Neural progenitor cell (in vitro differentiated cells): Measurements from ENCODE around the gene GRB2. TPM values are rescaled to one million over a fixed set of nuclear protein-coding genes. Genes with fewer than 3 reads are reported as not detected.

Source experiments
- DNase-seq: peaks from one replicate; pipeline ENCODE4 v3.0.0-alpha.2; 2016; ENCODE audit warnings: low spot score
- H2AFZ ChIP-seq: fragments of 200-600 bp; sonication (generic); replicated peaks from 2 replicates; pipeline ENCODE4 v1.6.1; 2016; ENCODE audit warnings: antibody characterized with exemption
- H3F3A ChIP-seq: fragments of 200-600 bp; sonication (generic); 2 replicates; pipeline ENCODE4 v1.6.1; 2016; ENCODE audit warnings: antibody characterized with exemption, low read depth
- H3K27ac ChIP-seq: fragments of 200-600 bp; sonication (generic); 2 replicates; pipeline ENCODE4 v1.5.1; 2016; ENCODE audit warnings: mild to moderate bottlenecking
- H3K27me3 ChIP-seq: fragments of 200-600 bp; sonication (generic); 2 replicates; pipeline ENCODE4 v1.6.1; 2016; ENCODE audit warnings: mild to moderate bottlenecking, moderate library complexity
- H3K36me3 ChIP-seq: fragments of 200-600 bp; sonication (generic); 2 replicates; pipeline ENCODE4 v1.5.1; 2016
- H3K4me1 ChIP-seq: fragments of 200-600 bp; sonication (generic); 2 replicates; pipeline ENCODE4 v1.6.1; 2016; ENCODE audit warnings: mixed run types
- H3K4me2 ChIP-seq: fragments of 200-600 bp; sonication (generic); 2 replicates; pipeline ENCODE4 v1.6.1; 2016
- H3K4me3 ChIP-seq: fragments of 200-600 bp; sonication (generic); 2 replicates; pipeline ENCODE4 v1.5.1; 2016
- H3K79me2 ChIP-seq: fragments of 200-600 bp; sonication (generic); 2 replicates; pipeline ENCODE4 v1.6.1; 2016; ENCODE audit warnings: low read depth
- H3K9ac ChIP-seq: fragments of 200-600 bp; sonication (generic); 2 replicates; pipeline ENCODE4 v1.6.1; 2016
- H3K9me3 ChIP-seq: fragments of 200-600 bp; sonication (generic); 2 replicates; pipeline ENCODE4 v1.5.1; 2016; ENCODE audit warnings: low read depth
- H4K20me1 ChIP-seq: fragments of 200-600 bp; sonication (generic); 2 replicates; pipeline ENCODE4 v1.6.1; 2016; ENCODE audit warnings: low read depth
- H3K27ac Mint-ChIP-seq: 3 replicates; pipeline ENCODE4 v1.8.0; 2021; ENCODE audit warnings: mixed read lengths
- H3K27me3 Mint-ChIP-seq: 2 replicates; pipeline ENCODE4 v1.8.0; 2022; ENCODE audit warnings: low read depth, mild to moderate bottlenecking, inconsistent platforms, moderate library complexity, mixed read lengths; ENCODE audit not compliant: insufficient read depth
- H3K36me3 Mint-ChIP-seq: 3 replicates; pipeline ENCODE4 v1.8.0; 2021; ENCODE audit warnings: mixed read lengths
- H3K4me1 Mint-ChIP-seq: 3 replicates; pipeline ENCODE4 v1.8.0; 2021; ENCODE audit warnings: mixed read lengths
- H3K4me3 Mint-ChIP-seq: 3 replicates; pipeline ENCODE4 v1.8.0; 2021; ENCODE audit warnings: mild to moderate bottlenecking, moderate library complexity, mixed read lengths
- H3K9me3 Mint-ChIP-seq: 3 replicates; pipeline ENCODE4 v1.8.0; 2020; ENCODE audit warnings: mixed read lengths
- EZH2 ChIP-seq: fragments of 200-600 bp; sonication (generic); IDR thresholded peaks from 2 replicates; pipeline ENCODE4 v1.6.1; 2017; ENCODE audit warnings: antibody characterized with exemption, mild to moderate bottlenecking, moderate library complexity
- EZH2phosphoT487 ChIP-seq: fragments of 200-600 bp; sonication (generic); IDR thresholded peaks from 2 replicates; pipeline ENCODE4 v1.6.1; 2017; ENCODE audit warnings: antibody characterized with exemption
- total RNA-seq: library from RNA; depleted of rRNA; stranded (reverse); fragments of >200 nt; gene quantifications from 2 replicates; pipeline ENCODE4 v1.2.3, GENCODE V29; 2015; ENCODE audit warnings: low replicate concordance
- TF ChIP-seq, protein P1 (sequence below): fragments of 200-600 bp; sonication (generic); IDR thresholded peaks from 2 replicates; pipeline ENCODE4 v1.5.1; 2017; ENCODE audit warnings: antibody characterized with exemption, mild to moderate bottlenecking

GRB2 gene
- total RNA-seq, 1 donor from 2014 or later: 72.5 TPM

GRCh38 chr17:75414488-75414887 is 9.0 kb upstream of the GRB2 start:
- no peak overlapping the region for H3K4me3 Mint-ChIP-seq
- Histone ChIP-seq H3K9me3 (no peaks in the 10 kb centered on the region), H3K27me3 (peaks cover 11% of the 10 kb centered on the region), H3K4me1 (no peaks in the 10 kb centered on the region), H3K79me2 (no peaks in the 10 kb centered on the region), H3K4me3 (no peak overlapping the region), H3K9ac (no peak overlapping the region), H3K36me3 (no peaks in the 10 kb centered on the region), H3F3A (peaks cover 4% of the 10 kb centered on the region), H4K20me1 (no peaks in the 10 kb centered on the region), H3K4me2 (no peak overlapping the region), H2AFZ (no peak overlapping the region), H3K27ac (no peak overlapping the region)
- no peaks in the 10 kb centered on the region for H3K36me3 Mint-ChIP-seq
- TF ChIP-seq EZH2: no peak
- no peak for TF ChIP-seq EZH2phosphoT487
- TF ChIP-seq, protein P1, sequence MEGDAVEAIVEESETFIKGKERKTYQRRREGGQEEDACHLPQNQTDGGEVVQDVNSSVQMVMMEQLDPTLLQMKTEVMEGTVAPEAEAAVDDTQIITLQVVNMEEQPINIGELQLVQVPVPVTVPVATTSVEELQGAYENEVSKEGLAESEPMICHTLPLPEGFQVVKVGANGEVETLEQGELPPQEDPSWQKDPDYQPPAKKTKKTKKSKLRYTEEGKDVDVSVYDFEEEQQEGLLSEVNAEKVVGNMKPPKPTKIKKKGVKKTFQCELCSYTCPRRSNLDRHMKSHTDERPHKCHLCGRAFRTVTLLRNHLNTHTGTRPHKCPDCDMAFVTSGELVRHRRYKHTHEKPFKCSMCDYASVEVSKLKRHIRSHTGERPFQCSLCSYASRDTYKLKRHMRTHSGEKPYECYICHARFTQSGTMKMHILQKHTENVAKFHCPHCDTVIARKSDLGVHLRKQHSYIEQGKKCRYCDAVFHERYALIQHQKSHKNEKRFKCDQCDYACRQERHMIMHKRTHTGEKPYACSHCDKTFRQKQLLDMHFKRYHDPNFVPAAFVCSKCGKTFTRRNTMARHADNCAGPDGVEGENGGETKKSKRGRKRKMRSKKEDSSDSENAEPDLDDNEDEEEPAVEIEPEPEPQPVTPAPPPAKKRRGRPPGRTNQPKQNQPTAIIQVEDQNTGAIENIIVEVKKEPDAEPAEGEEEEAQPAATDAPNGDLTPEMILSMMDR: no peak
- no peak for DNase-seq
- H3K27ac Mint-ChIP-seq: no peak overlapping the region
- H3K27me3 Mint-ChIP-seq: peaks cover 28% of the 10 kb centered on the region
- H3K4me1 Mint-ChIP-seq: peaks cover 2% of the 10 kb centered on the region
- no peaks in the 10 kb centered on the region for H3K9me3 Mint-ChIP-seq

DNA sequence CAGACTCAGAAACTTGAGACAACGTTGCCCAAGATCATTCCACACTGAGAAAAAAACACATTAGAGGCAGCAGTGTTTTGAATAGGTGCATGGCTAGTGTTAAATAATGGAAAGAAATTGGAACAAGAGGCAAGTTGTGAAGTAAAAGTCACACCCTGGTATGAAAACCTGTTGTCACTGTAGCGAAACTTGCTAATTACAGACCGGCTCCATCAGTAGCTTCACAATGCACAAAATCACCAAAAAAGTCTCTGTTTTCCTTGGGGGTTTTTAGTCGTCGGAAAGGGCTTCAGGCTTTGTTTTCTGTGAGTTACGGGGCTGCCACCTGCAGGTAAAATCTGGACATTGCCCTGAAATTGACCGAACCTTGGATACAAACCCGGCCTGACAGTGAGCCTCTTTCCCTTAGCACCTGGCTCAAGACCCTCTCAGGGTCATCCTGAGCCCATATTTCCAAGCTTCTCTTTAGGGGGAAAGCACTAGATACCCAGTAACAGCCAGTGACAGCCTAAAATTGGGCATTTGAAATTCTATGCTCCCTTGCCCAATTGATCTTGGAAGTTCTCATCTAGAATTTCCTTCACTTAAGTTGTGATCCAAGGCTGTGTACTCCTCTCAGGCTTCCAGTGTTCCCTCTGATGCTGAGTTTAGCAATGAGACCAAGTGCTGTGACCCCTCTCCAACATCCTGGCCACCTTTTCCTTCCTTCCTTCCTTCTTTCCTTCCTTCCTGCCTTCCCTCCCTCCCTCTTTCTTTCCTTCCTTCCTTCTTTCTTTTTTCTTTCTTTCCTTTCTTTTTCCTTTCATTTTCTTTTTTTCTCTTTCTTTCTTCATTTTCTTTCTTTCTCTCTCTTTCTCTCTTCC is 7.2 kb upstream of the GRB2 start:
- H3K27ac ChIP-seq: no peak overlapping the region
- peak; percentile 83 for DNase-seq
- H3K36me3 ChIP-seq: no peaks in the 10 kb centered on the region
- no peaks in the 10 kb centered on the region for H3K79me2 ChIP-seq
- Mint-ChIP-seq H3K27me3 (peaks cover 23% of the 10 kb centered on the region), H3K27ac (no peak overlapping the region), H3K36me3 (no peaks in the 10 kb centered on the region), H3K4me1 (no peaks in the 10 kb centered on the region), H3K9me3 (no peaks in the 10 kb centered on the region), H3K4me3 (peak overlapping the region; percentile 35)
- no peak overlapping the region for H3K9ac ChIP-seq
- H3K27me3 ChIP-seq: peaks cover 11% of the 10 kb centered on the region
- H3F3A ChIP-seq: peaks cover 4% of the 10 kb centered on the region
- TF ChIP-seq EZH2 (no peak), EZH2phosphoT487 (no peak)
- TF ChIP-seq, protein P1: peak; percentile 79
- H2AFZ ChIP-seq: peak overlapping the region; percentile 89
- no peaks in the 10 kb centered on the region for H3K4me1 ChIP-seq
- no peaks in the 10 kb centered on the region for H3K9me3 ChIP-seq
- H3K4me3 ChIP-seq: no peak overlapping the region
- H3K4me2 ChIP-seq: no peak overlapping the region
- no peaks in the 10 kb centered on the region for H4K20me1 ChIP-seq

DNA sequence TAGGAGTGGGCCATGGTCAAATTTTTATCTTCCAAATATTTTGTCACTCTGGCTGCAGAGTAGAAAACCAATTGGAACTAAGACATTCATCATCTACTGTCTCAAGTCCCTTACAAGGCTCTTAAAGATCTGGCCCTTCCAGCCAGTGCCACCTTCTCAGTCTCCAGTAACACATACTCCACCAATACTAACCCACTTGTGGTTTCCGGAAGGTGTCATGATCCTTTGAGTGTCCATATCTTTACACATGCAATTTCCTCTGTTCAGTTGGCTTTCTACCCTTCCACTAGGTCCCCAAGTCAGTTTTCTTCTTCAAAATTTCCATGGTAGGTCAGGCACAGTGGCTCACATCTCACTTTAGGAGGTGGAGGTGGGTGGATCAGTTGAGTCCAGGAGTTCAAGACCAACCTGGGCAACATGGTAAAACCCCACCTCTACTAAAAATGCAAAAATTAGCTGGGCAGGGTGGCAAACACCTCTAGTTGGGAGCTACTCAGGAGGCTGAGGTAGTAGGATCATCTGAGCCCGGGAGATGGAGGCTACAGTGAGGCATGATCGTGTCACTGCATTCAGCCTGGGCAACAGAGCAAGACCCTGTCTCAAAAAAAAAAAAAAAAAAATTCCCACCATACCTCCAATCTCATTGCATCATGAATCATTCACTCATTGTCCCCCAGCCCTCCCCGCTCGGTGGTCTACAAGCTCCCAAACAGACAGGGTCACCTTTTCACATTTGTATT is 6.0 kb upstream of the GRB2 start:
- TF ChIP-seq EZH2 (no peak), EZH2phosphoT487 (no peak)
- TF ChIP-seq, protein P1: no peak

More for the DNA sequence above, 6.0 kb upstream of the GRB2 start:
- Mint-ChIP-seq H3K4me3 (peak overlapping the region; percentile 7), H3K36me3 (no peaks in the 10 kb centered on the region), H3K27me3 (peaks cover 22% of the 10 kb centered on the region), H3K4me1 (peaks cover 3% of the 10 kb centered on the region), H3K9me3 (no peaks in the 10 kb centered on the region), H3K27ac (peak overlapping the region; percentile 34)
- no peak for DNase-seq
- H3K79me2 ChIP-seq: no peaks in the 10 kb centered on the region
- peaks cover 11% of the 10 kb centered on the region for H3K27me3 ChIP-seq
- no peaks in the 10 kb centered on the region for H3K36me3 ChIP-seq
- no peaks in the 10 kb centered on the region for H3K9me3 ChIP-seq
- peak overlapping the region; percentile 89 for H2AFZ ChIP-seq
- H3K4me1 ChIP-seq: no peaks in the 10 kb centered on the region
- no peaks in the 10 kb centered on the region for H4K20me1 ChIP-seq
- H3K4me3 ChIP-seq: no peak overlapping the region
- no peak overlapping the region for H3K9ac ChIP-seq
- no peak overlapping the region for H3K27ac ChIP-seq
- H3K4me2 ChIP-seq: no peak overlapping the region
- peaks cover 4% of the 10 kb centered on the region for H3F3A ChIP-seq
